Measurements from ENCODE around the gene POLR1G. TPM values are rescaled to one million over a fixed set of nuclear protein-coding genes. Genes with fewer than 3 reads are reported as not detected.
A peak's percentile ranks its signal among the peaks of the same experiment; 100 is the strongest.

Gene POLR1G
- total RNA-seq, 4 donors from 2014 or later, result 5.2 to 29.8 (median 6.3) TPM

DNA sequence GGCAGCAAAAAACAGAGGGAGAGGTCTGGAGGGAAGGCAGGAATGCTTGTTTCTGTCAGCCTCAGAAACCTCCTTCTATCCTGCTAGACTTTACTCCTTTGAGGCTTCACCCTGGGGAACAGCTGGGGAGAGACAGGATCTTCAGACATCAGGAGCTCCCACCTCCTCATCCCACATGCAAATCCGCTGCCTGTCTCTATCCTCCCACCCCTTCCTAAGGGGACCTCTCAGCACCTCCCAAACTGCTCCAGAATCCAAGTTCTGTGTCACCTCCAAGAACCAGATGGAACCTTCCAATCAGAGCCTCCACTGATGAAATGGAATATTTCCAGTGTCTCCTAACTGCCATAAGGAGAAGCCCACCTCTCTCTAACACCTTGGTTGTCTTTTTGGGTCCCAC lies 26.3 kb upstream of the POLR1G start:
- TF ChIP-seq, protein P1, sequence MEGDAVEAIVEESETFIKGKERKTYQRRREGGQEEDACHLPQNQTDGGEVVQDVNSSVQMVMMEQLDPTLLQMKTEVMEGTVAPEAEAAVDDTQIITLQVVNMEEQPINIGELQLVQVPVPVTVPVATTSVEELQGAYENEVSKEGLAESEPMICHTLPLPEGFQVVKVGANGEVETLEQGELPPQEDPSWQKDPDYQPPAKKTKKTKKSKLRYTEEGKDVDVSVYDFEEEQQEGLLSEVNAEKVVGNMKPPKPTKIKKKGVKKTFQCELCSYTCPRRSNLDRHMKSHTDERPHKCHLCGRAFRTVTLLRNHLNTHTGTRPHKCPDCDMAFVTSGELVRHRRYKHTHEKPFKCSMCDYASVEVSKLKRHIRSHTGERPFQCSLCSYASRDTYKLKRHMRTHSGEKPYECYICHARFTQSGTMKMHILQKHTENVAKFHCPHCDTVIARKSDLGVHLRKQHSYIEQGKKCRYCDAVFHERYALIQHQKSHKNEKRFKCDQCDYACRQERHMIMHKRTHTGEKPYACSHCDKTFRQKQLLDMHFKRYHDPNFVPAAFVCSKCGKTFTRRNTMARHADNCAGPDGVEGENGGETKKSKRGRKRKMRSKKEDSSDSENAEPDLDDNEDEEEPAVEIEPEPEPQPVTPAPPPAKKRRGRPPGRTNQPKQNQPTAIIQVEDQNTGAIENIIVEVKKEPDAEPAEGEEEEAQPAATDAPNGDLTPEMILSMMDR (IDR thresholded peaks at IDR 0.05), result no peak
- ATAC-seq (ENCODE audit: low FRiP score) (no peak), DNase-seq (ENCODE audit: low spot score) (no peak)

DNA sequence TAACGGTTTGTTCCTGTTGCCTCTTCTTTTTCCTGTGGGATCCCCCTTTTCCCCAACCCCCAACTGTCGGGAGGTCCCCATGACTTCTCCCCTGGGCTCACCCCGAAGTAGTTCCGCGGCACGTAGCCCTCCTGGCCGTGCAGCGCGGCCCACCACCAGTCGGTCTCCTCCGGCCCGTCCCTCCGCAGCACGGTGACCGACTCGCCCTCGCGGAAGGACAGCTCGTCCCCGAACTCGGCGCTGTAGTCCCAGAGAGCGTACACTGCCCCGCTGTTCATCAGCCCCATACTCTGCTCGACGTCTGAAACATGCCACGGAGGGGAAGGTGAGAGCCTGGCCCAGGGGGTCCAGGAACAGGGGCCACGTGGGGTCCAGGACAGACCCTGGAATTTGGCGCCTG lies 24.0 kb upstream of the POLR1G start:
- ATAC-seq (ENCODE audit: low FRiP score), result no peak
- no peak for DNase-seq (ENCODE audit: low spot score)
- TF ChIP-seq, protein P1 (IDR thresholded peaks at IDR 0.05), result no peak

DNA sequence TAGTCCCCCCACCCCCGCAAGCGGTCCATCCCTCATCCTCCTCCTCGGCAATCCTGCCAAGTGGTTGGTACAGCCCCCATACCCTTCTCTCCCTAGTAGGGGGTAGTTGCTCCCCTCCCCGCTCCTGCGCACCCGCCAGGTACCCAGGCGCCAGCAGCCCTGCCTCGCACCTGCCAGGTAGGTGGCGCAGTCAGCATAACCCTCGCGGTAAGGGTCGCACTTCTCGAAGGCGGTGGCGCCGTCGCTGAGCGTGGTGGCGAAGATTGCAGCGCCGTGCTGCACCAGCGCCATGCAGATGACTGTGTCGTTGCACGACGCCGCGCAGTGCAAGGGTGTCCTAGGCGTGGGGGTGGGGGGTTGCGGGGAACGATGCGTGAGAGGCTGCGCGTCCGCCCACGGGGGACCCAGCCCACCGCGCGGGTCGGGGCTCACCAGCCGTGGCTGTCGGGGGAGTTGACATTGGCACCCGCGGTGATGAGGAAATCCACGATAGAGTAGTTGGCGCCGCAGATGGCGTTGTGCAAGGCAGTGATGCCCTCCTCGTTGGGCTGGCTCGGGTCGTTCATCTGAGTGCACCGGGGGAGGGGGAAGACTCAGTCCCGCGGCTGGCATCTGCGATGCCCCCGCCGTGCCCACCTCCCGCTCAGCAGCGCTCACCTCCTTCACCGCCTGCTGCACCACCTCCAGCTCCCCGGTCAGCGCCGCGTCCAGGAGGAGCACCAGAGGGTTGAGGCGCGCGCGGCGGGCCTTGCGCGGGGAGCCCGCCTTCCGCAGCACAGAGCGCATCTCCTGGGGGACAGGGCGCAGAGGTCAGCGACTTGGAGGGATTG lies 20.8 kb upstream of the POLR1G start:
- DNase-seq (ENCODE audit: low spot score), result no peak

DNA sequence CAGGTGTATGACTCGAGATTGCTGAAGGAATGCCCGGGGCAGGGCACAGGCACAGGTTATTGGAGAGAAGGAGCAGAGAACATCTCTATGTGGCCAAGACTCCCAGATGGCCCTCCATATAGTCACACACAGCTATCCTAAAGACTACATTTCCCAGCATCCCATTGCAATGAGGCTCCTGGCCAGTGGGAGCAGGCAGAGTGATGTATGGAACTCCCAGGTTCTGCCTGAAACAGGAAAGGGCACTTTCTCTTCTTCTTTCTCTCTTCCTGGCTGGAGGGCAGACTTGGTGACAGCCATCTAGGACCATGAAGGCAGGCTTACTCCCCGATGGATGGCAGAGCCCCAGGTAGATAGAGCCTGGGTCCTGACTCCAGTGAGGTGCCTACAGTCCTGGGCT lies 15.1 kb upstream of the POLR1G start:
- no peak for DNase-seq (ENCODE audit: low spot score)
- ATAC-seq (ENCODE audit: low FRiP score), result no peak
- TF ChIP-seq, protein P1 (IDR thresholded peaks at IDR 0.05), result no peak

More for the DNA sequence above, 20.8 kb upstream of the POLR1G start:
- TF ChIP-seq, protein P1 (IDR thresholded peaks at IDR 0.05), result no peak
- peak; percentile 52 for ATAC-seq (ENCODE audit: low FRiP score)

DNA sequence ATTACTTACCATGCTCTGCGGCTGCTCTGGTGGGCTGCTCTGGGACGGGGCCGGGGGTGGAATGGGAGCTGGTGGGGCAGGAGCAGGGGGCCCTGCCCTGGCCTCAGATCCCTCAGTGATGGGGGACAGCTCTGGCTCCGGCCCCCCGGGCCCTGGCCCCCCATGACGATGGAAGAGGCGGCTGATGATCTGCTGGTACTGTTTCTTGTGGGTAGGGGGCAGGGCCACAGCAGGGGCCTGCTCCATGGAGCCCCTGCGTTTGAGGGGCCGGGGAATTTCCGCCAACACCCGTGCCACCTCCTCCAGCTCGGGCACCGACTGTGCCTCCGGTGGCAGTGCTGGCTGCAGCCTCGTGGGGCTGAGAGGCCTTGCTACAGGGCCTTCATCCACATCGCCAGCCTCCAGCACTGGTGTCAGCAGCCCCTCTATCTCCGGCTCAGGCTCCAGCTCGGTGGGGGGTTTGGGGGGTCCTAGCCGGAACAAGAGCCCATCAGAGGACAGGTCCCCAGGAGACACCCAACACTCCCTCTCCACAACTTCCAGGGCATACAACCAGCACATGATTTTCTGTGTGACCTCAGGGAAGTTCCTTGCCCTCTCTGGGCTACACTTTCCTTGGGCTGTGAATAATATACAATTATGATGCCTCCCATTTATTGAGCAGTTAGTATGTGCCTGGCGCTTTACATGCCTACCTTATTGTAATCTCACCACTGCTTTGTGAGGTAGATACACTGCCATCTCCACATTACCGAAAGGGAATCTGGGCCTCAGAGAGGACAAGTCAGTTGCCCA lies 14.4 kb upstream of the POLR1G start:
- TF ChIP-seq, protein P1 (IDR thresholded peaks at IDR 0.05), result no peak
- ATAC-seq (ENCODE audit: low FRiP score) (no peak), DNase-seq (ENCODE audit: low spot score) (no peak)

DNA sequence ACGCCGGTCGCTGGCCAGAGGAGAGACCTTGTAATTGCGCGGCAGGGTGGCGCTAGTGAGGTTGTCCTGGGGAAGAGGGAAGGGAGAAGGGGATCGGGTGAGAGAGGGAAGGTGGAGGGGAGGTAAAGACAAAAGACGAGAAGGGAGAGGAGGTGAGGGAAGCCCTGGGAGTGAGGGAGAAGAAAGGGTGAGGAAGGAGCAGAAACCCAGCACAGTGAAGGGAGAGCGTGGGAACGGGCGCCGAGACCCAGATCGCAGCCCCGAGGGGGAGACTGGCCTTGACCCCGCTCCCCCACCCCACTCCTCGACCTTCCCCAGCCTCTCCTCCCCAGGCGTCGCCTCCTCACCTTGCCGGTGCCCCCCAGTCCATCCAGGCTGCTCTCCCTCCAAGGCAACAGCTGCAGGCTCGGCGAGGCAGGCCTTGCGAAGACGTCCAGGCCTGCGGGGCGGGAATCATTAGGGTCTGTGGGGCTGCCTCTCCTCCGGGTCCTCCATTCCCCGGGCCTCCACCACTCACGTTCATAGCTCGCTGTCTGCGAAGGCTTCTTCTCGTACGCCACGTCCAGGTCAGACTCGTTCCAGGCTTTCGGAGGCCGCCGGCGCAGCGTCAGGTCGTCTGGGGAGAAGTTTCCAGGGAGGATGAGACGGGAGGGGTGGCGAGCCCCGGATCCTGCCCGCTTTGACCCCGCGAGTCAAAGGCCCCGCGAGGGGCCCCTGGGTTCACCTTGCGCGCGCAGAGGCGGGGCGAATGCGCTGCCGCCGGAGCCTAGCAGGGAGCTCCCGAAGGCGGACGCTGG lies 10.4 kb upstream of the POLR1G start:
- ATAC-seq (ENCODE audit: low FRiP score) (no peak), DNase-seq (ENCODE audit: low spot score) (no peak)
- TF ChIP-seq, protein P1 (IDR thresholded peaks at IDR 0.05), result no peak
